Loucy (cell line): Measurements from ENCODE around the gene PCF11.

Experiments used
- H2AFZ ChIP-seq: fragments of 200-600 bp; sonication (generic); 2 replicates; pipeline ENCODE4 v1.6.0; 2016; ENCODE audit warnings: antibody characterized with exemption, mild to moderate bottlenecking, low read length, moderate library complexity
- H3F3A ChIP-seq: fragments of 200-600 bp; 2 replicates; pipeline ENCODE4 v1.6.0; 2016; ENCODE audit warnings: antibody characterized with exemption, low read depth, mild to moderate bottlenecking
- H3K27me3 ChIP-seq: fragments of 200-600 bp; sonication (generic); 2 replicates; pipeline ENCODE4 v1.6.1; 2014; ENCODE audit warnings: low read length, mild to moderate bottlenecking; ENCODE audit not compliant: insufficient read depth, poor library complexity, severe bottlenecking
- H3K36me3 ChIP-seq: fragments of 200-600 bp; sonication (generic); 2 replicates; pipeline ENCODE4 v1.6.1; 2016; ENCODE audit warnings: low read length; ENCODE audit not compliant: insufficient read depth
- H3K4me1 ChIP-seq: fragments of 200-600 bp; sonication (generic); 2 replicates; pipeline ENCODE4 v1.5.1; 2014; ENCODE audit warnings: low read length, mild to moderate bottlenecking; ENCODE audit not compliant: insufficient read depth, poor library complexity, severe bottlenecking
- H3K4me2 ChIP-seq: fragments of 200-600 bp; sonication (generic); 2 replicates; pipeline ENCODE4 v1.6.0; 2014; ENCODE audit warnings: antibody characterized with exemption, low read length, low read depth, mild to moderate bottlenecking; ENCODE audit not compliant: poor library complexity, severe bottlenecking
- H3K4me3 ChIP-seq: fragments of 200-600 bp; sonication (generic); 2 replicates; pipeline ENCODE4 v1.5.1; 2014; ENCODE audit warnings: low read length, mild to moderate bottlenecking, mixed read lengths; ENCODE audit not compliant: poor library complexity, severe bottlenecking
- H3K79me2 ChIP-seq: fragments of 200-600 bp; sonication (generic); 2 replicates; pipeline ENCODE4 v1.6.1; 2014; ENCODE audit warnings: low read length; ENCODE audit not compliant: insufficient read depth
- H3K9ac ChIP-seq: fragments of 200-600 bp; sonication (generic); 2 replicates; pipeline ENCODE4 v1.6.0; 2014; ENCODE audit warnings: mild to moderate bottlenecking, low read depth, low read length, moderate library complexity; ENCODE audit not compliant: poor library complexity, severe bottlenecking
- H3K9me2 ChIP-seq: fragments of 200-600 bp; sonication (generic); replicated peaks from 2 replicates; pipeline ENCODE4 v1.6.1; 2016; ENCODE audit warnings: low read depth, low read length, mixed read lengths
- H3K9me3 ChIP-seq: fragments of 200-600 bp; sonication (generic); 2 replicates; pipeline ENCODE4 v1.6.1; 2014; ENCODE audit warnings: mild to moderate bottlenecking, antibody characterized with exemption, low read length, low read depth; ENCODE audit not compliant: insufficient read depth
- H4K20me1 ChIP-seq: fragments of 200-600 bp; sonication (generic); 2 replicates; pipeline ENCODE4 v1.6.0; 2014; ENCODE audit warnings: antibody characterized with exemption, low read length, mild to moderate bottlenecking; ENCODE audit not compliant: insufficient read depth, poor library complexity, severe bottlenecking
- CTCF ChIP-seq: fragments of 200-600 bp; sonication (generic); conservative IDR thresholded peaks from 2 replicates; pipeline ENCODE4 v1.5.1; 2014; ENCODE audit warnings: mild to moderate bottlenecking, antibody characterized with exemption, low read length
- EZH2phosphoT487 ChIP-seq: fragments of 200-600 bp; IDR thresholded peaks from 2 replicates; pipeline ENCODE4 v1.6.1; 2018; ENCODE audit warnings: antibody characterized with exemption, mild to moderate bottlenecking, moderate library complexity, borderline replicate concordance

Gene PCF11

DNA sequence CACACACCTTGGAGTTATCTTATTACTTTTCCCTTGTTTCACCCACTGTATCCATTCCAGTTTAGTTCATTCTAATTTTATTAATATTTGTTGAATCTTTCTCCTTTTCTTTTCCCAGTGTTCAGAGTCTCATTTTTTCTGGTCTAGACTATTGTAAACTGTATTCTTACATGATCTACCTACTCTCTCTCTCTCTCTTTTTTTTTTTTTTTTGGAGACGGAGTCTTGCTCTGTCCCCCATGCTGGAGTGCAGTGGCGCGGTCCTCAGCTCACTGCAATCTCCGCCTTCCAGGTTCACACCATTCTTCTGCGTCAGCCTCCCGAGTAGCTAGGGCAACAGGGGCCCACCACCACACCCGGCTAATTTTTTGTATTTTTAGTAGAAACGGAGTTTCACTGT, 38.7 kb downstream of the PCF11 start:
- TF ChIP-seq EZH2phosphoT487 (no peak), CTCF (no peak)
- Histone ChIP-seq H3K4me1 (peaks cover 23% of the 10 kb centered on the region), H3K36me3 (peaks cover 5% of the 10 kb centered on the region; the same call in 1 of the 2 replicates), H3K9me3 (no peaks in the 10 kb centered on the region), H4K20me1 (no peaks in the 10 kb centered on the region), H3K27me3 (no peaks in the 10 kb centered on the region), H3K9me2 (no peaks in the 10 kb centered on the region), H3K4me3 (peak overlapping the region; percentile 100), H3F3A (no peaks in the 10 kb centered on the region), H3K79me2 (peaks cover 21% of the 10 kb centered on the region), H3K9ac (no peak overlapping the region), H3K4me2 (peak overlapping the region; percentile 100), H2AFZ (no peak overlapping the region)

DNA sequence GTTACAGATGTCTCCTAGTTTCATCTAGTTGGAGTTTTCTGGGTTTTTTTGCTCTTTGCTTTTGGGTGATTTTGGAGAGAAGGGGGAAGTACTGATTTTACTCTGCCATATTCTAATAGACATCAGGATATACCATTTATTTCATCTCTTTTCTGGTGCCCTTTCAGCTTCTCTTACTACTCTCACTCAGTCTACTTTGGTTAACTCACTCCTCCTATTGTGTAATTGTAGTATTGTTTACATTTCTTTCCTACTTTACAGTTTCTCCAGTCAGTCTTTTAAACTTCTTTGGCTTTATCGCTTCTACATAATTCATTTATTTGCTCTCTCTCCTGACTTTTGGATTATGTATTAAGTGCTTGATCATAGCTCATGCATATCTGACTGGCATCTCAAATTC, 43.1 kb downstream of the PCF11 start:
- Histone ChIP-seq H3K36me3 (no peaks in the 10 kb centered on the region), H3K4me3 (no peak overlapping the region), H3K9ac (no peak overlapping the region), H4K20me1 (no peaks in the 10 kb centered on the region), H3K27me3 (no peaks in the 10 kb centered on the region), H3K4me1 (peaks cover 2% of the 10 kb centered on the region), H3K9me3 (no peaks in the 10 kb centered on the region), H3K79me2 (no peaks in the 10 kb centered on the region), H3K4me2 (no peak overlapping the region), H3F3A (no peaks in the 10 kb centered on the region), H2AFZ (no peak overlapping the region), H3K9me2 (no peaks in the 10 kb centered on the region)
- TF ChIP-seq CTCF (no peak), EZH2phosphoT487 (no peak)

DNA sequence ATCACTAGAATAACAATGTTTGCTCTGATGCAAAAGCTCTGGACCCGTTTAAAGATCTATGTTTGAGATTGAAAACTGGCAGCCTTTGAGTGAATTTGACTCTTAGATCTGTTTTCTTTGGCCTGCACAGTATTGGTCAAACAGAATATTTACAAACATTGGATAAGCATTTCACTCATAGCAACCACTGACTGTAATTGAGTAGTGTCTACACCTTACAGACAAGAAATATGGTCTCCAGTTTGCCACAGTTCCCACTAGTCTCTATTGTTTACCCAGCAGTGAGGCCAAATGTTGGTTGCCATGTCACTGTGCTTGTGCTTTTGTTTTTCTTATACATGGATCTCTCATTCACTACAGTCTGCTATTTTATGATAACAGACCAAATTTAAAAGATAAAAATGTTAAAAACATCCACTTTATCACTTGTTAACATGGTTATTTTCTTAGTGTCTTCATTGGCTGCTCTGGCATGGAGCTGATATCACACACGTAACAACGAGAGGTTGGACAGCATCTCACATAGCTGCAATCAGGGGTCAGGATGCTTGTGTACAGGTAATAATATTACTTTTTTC, 48.8 kb downstream of the PCF11 start:
- H3K36me3 ChIP-seq, result no peaks in the 10 kb centered on the region
- no peaks in the 10 kb centered on the region for H3K79me2 ChIP-seq
- no peaks in the 10 kb centered on the region; the same call in 1 of the 2 replicates for H3K9me2 ChIP-seq
- no peaks in the 10 kb centered on the region for H4K20me1 ChIP-seq
- H3F3A ChIP-seq, result no peaks in the 10 kb centered on the region
- no peaks in the 10 kb centered on the region for H3K9me3 ChIP-seq
- TF ChIP-seq CTCF, result no peak
- no peak for TF ChIP-seq EZH2phosphoT487
- H3K9ac ChIP-seq, result no peak overlapping the region
- no peaks in the 10 kb centered on the region for H3K4me1 ChIP-seq
- H2AFZ ChIP-seq, result no peak overlapping the region
- H3K4me2 ChIP-seq, result no peak overlapping the region
- H3K27me3 ChIP-seq, result no peaks in the 10 kb centered on the region
- no peak overlapping the region for H3K4me3 ChIP-seq
